Esophagus muscularis mucosa (tissue), 4 donors: ENCODE results near the gene MAML1. TPM values are rescaled to one million over a fixed set of nuclear protein-coding genes. Genes with fewer than 3 reads are reported as not detected.

ENCODE experiments used
- DNase-seq: peaks from one replicate; pipeline ENCODE4 v3.0.0-alpha.2; 2017; ENCODE audit errors: extremely low spot score
- H3K27ac ChIP-seq, 4 donors: fragments of 200-600 bp; sonication (generic); replicated peaks in 1 of 4; 1 replicate in 3 of 4; 2 replicates in 1 of 4; pipeline ENCODE4 v1.5.1; 2016 to 2019; ENCODE audit warnings: mild to moderate bottlenecking in 1 of 4
- H3K27me3 ChIP-seq, 4 donors: fragments of 200-600 bp; sonication (generic); one replicate each; pipeline versions ENCODE4 v1.5.1 to v1.6.0; 2016 to 2019
- H3K36me3 ChIP-seq, 4 donors: fragments of 200-600 bp; sonication (generic); one replicate each; pipeline ENCODE4 v1.5.1; 2016 to 2019
- H3K4me1 ChIP-seq, 4 donors: fragments of 200-600 bp; sonication (generic); one replicate each; pipeline ENCODE4 v1.5.1; 2016 to 2019
- H3K4me3 ChIP-seq, 4 donors: fragments of 200-600 bp; sonication (generic); 1 replicate in 2 of 4; 2 replicates in 2 of 4; pipeline ENCODE4 v1.5.1; 2016 to 2019; ENCODE audit warnings: mild to moderate bottlenecking in 4 of 4, moderate library complexity in 1 of 4
- H3K9me3 ChIP-seq, 4 donors: fragments of 200-600 bp; sonication (generic); 1 replicate in 3 of 4; 2 replicates in 1 of 4; pipeline ENCODE4 v1.5.1; 2016 to 2019
- CTCF ChIP-seq, 3 experiments: fragments of 200-600 bp in 2 of 3; fragments of 450-650 bp in 1 of 3; sonication (generic) in 2 of 3; IDR thresholded peaks; one replicate each; pipeline ENCODE4 v1.5.1; 2017 to 2019; ENCODE audit warnings: antibody characterized with exemption in 3 of 3, mild to moderate bottlenecking in 2 of 3, moderate library complexity in 1 of 3
- EP300 ChIP-seq: sonication (generic); formaldehyde crosslinking; IDR thresholded peaks from one replicate; pipeline ENCODE4 v1.6.1; 2017; ENCODE audit warnings: antibody characterized with exemption
- POLR2A ChIP-seq: fragments of 450-650 bp; IDR thresholded peaks from one replicate; pipeline ENCODE4 v1.6.1; 2017; ENCODE audit warnings: antibody characterized with exemption, moderate library complexity, mild to moderate bottlenecking, low read depth
- POLR2AphosphoS5 ChIP-seq, 2 donors: sonication (generic); formaldehyde crosslinking; IDR thresholded peaks; one replicate each; pipeline ENCODE4 v1.6.1; 2017; ENCODE audit warnings: antibody characterized with exemption in 2 of 2
- WGBS: methylation state at CpG from one replicate; pipeline ENCODE4 v1.1.5; 2018; 5-methylcytosine and 5-hydroxymethylcytosine counted together
- intact Hi-C: fragments of 100-400 bp; cut with DNase I; formaldehyde crosslinking; loops from one replicate; pipeline ENCODE4 v1.15.1; 2023
- total RNA-seq, 4 donors: library from RNA; depleted of rRNA; stranded (reverse); fragments of >200 nt; gene quantifications; one replicate each; pipeline versions ENCODE4 v1.1.0 to v1.2.1, GENCODE V29; 2016

Gene MAML1
- total RNA-seq, 4 donors from 2014 or later: 21.4 to 60.9 (median 36.4) TPM

- 89% methylated on average over 10 of the region's 10 CpGs for WGBS
- H3K27ac ChIP-seq: no peak overlapping the region
- no peak for DNase-seq
- intact Hi-C loops: no loop called here
- H3K27me3 ChIP-seq: no peaks in the 10 kb centered on the region
- no peaks in the 10 kb centered on the region for H3K4me1 ChIP-seq
- peaks cover 34 to 83% (median 73%) of the 10 kb centered on the region in 4 donors for H3K36me3 ChIP-seq
- no peaks in the 10 kb centered on the region for H3K9me3 ChIP-seq
- TF ChIP-seq EP300 (no peak), CTCF (IDR thresholded peaks at IDR 0.05) (no peak), POLR2AphosphoS5 (IDR thresholded peaks at IDR 0.05) (no peak), POLR2A (no peak)
- no peak overlapping the region for H3K4me3 ChIP-seq
Observed at GRCh38 chr5:179777456-179777855, 44.8 kb downstream of the MAML1 start.

- no peak overlapping the region for H3K27ac ChIP-seq
- DNase-seq: no peak
- 78% methylated on average over 9 of the region's 9 CpGs for WGBS
- intact Hi-C loops: no loop called here
- H3K4me1 ChIP-seq: no peaks in the 10 kb centered on the region
- H3K27me3 ChIP-seq: no peaks in the 10 kb centered on the region
- H3K4me3 ChIP-seq: no peak overlapping the region
- TF ChIP-seq POLR2A (no peak), CTCF (IDR thresholded peaks at IDR 0.05) (no peak), EP300 (no peak), POLR2AphosphoS5 (IDR thresholded peaks at IDR 0.05) (no peak)
- no peaks in the 10 kb centered on the region for H3K9me3 ChIP-seq
- peaks cover 29 to 79% (median 68%) of the 10 kb centered on the region in 4 donors for H3K36me3 ChIP-seq
Observed at GRCh38 chr5:179777909-179778308, 45.3 kb downstream of the MAML1 start.

GRCh38 chr5:179778591-179778990 lies 46.0 kb downstream of the MAML1 start:
- Histone ChIP-seq H3K4me3 (no peak overlapping the region), H3K4me1 (no peaks in the 10 kb centered on the region), H3K36me3 (peaks cover 22 to 72% (median 63%) of the 10 kb centered on the region in 4 donors), H3K27me3 (no peaks in the 10 kb centered on the region), H3K9me3 (no peaks in the 10 kb centered on the region), H3K27ac (no peak overlapping the region)
- intact Hi-C loops: no loop called here
- DNase-seq: no peak
- WGBS: 93% methylated on average over 5 of the region's 5 CpGs
- no peak for TF ChIP-seq POLR2A
- no peak for TF ChIP-seq POLR2AphosphoS5 (IDR thresholded peaks at IDR 0.05)
- no peak for TF ChIP-seq EP300
- no peak for TF ChIP-seq CTCF (IDR thresholded peaks at IDR 0.05)

GRCh38 chr5:179779826-179780225 lies 47.2 kb downstream of the MAML1 start:
- H3K36me3 ChIP-seq: peaks cover 10 to 59% (median 51%) of the 10 kb centered on the region in 4 donors

More at GRCh38 chr5:179779826-179780225, 47.2 kb downstream of the MAML1 start:
- TF ChIP-seq EP300: no peak
- TF ChIP-seq POLR2AphosphoS5 (IDR thresholded peaks at IDR 0.05): no peak
- TF ChIP-seq CTCF (IDR thresholded peaks at IDR 0.05): no peak
- Histone ChIP-seq H3K9me3 (no peaks in the 10 kb centered on the region), H3K4me3 (no peak overlapping the region), H3K27ac (no peak overlapping the region), H3K4me1 (no peaks in the 10 kb centered on the region), H3K27me3 (no peaks in the 10 kb centered on the region)
- DNase-seq: no peak
- intact Hi-C loops: no loop called here
- WGBS: 90% methylated on average over 4 of the region's 4 CpGs
